Vagina (tissue), 2 donors: ENCODE measurements around the gene ASCC3. TPM values are rescaled to one million over a fixed set of nuclear protein-coding genes. Genes with fewer than 3 reads are reported as not detected.
"Not testable (repeated sequence)": the region's sequence is repeated elsewhere in the genome, so short reads cannot be mapped to it uniquely, and the experiment has no call there.

Source experiments
- DNase-seq, 2 donors: peaks; one replicate each; pipeline ENCODE4 v3.0.0-alpha.2; 2017; ENCODE audit errors: extremely low spot score in 2 of 2
- H3K27ac ChIP-seq: fragments of 200-600 bp; sonication (generic); one replicate; pipeline ENCODE4 v1.5.1; 2019
- H3K27me3 ChIP-seq: fragments of 200-600 bp; sonication (generic); one replicate; pipeline ENCODE4 v1.5.1; 2019
- H3K36me3 ChIP-seq, 2 donors: fragments of 200-600 bp; sonication (generic); one replicate each; pipeline ENCODE4 v1.5.1; 2017 to 2019
- H3K4me1 ChIP-seq: fragments of 200-600 bp; sonication (generic); one replicate; pipeline ENCODE4 v1.5.1; 2019
- H3K4me3 ChIP-seq, 2 donors: fragments of 200-600 bp; sonication (generic); 1 replicate in 1 of 2; 2 replicates in 1 of 2; pipeline ENCODE4 v1.5.1; 2016 to 2019
- H3K9me3 ChIP-seq: fragments of 200-600 bp; sonication (generic); one replicate; pipeline ENCODE4 v1.5.1; 2019
- POLR2A ChIP-seq, 2 donors: fragments of 450-650 bp; IDR thresholded peaks; one replicate each; pipeline ENCODE4 v1.6.1; 2017; ENCODE audit warnings: antibody characterized with exemption in 2 of 2, mild to moderate bottlenecking in 2 of 2, moderate library complexity in 2 of 2
- POLR2AphosphoS5 ChIP-seq, 2 donors: sonication (generic); formaldehyde crosslinking; IDR thresholded peaks; one replicate each; pipeline ENCODE4 v1.9.0; 2017; ENCODE audit warnings: antibody characterized with exemption in 2 of 2, mild to moderate bottlenecking in 2 of 2, low read depth in 1 of 2; ENCODE audit not compliant: insufficient read depth in 1 of 2
- intact Hi-C: fragments of 100-400 bp; cut with DNase I; formaldehyde crosslinking; loops from one replicate; pipeline ENCODE4 v1.15.1; 2023
- total RNA-seq: library from RNA; depleted of rRNA; stranded (reverse); fragments of >200 nt; gene quantifications from one replicate; pipeline ENCODE4 v1.2.3, GENCODE V29; 2016
- TF ChIP-seq, protein P1 (sequence below), 3 experiments: fragments of 450-650 bp in 2 of 3; fragments of 200-600 bp in 1 of 3; sonication (generic) in 1 of 3; IDR thresholded peaks; one replicate each; pipeline ENCODE4 v1.5.1; 2017 to 2019; ENCODE audit warnings: antibody characterized with exemption in 3 of 3, mild to moderate bottlenecking in 2 of 3, moderate library complexity in 2 of 3

ASCC3 gene
- total RNA-seq, 1 donor from 2014 or later, result 44.7 TPM

DNA sequence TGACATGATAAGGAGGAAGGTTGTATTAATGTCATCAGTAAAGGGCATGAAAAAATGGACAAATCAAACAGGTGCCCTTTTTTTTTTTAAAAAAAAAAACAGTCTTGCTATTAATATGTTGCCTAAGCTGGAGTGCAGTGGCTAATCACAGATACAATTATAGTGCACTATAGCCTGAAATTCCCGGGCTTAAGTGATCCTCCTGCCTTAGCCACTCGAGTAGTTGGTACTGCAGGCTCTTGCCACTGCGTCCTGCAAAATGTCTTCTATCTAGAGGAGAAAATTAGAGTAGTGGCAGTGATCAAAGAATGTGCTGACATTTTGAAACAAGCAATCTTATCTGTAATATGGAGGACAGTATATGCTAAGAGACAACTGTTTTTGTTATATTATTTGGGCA is 127.7 kb downstream of the ASCC3 start:
- DNase-seq, result no peak

DNA sequence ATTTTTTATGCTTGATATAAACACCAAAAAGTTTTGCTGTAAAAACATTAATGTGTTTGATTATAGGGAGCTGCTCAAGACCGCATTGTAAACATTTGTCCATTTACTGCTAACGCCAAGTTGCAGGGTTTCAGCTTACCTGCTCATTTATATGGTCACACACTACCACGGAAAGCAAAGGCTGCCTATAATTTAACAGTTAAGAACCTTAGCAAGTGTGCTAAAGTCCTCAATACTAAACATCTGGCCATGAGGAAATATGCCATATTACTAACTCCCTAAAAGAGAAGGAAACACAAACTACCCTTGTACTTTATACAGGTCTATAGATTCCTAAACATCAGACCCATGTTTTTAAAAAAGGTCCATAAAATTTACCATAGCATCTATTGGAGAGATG is 129.5 kb downstream of the ASCC3 start:
- TF ChIP-seq POLR2A (IDR thresholded peaks at IDR 0.05) (no peak), POLR2AphosphoS5 (IDR thresholded peaks at IDR 0.05; ENCODE audit: insufficient read depth in 1 of 2, low read depth in 1 of 2) (no peak)
- TF ChIP-seq, protein P1, sequence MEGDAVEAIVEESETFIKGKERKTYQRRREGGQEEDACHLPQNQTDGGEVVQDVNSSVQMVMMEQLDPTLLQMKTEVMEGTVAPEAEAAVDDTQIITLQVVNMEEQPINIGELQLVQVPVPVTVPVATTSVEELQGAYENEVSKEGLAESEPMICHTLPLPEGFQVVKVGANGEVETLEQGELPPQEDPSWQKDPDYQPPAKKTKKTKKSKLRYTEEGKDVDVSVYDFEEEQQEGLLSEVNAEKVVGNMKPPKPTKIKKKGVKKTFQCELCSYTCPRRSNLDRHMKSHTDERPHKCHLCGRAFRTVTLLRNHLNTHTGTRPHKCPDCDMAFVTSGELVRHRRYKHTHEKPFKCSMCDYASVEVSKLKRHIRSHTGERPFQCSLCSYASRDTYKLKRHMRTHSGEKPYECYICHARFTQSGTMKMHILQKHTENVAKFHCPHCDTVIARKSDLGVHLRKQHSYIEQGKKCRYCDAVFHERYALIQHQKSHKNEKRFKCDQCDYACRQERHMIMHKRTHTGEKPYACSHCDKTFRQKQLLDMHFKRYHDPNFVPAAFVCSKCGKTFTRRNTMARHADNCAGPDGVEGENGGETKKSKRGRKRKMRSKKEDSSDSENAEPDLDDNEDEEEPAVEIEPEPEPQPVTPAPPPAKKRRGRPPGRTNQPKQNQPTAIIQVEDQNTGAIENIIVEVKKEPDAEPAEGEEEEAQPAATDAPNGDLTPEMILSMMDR (IDR thresholded peaks at IDR 0.05), result no peak
- no peak for DNase-seq
- H3K27me3 ChIP-seq, result no peaks in the 10 kb centered on the region
- H3K36me3 ChIP-seq, result no peaks in the 10 kb centered on the region
- no peak overlapping the region for H3K27ac ChIP-seq
- intact Hi-C loops, result no loop called here
- no peak overlapping the region for H3K4me3 ChIP-seq
- H3K9me3 ChIP-seq, result no peaks in the 10 kb centered on the region
- no peaks in the 10 kb centered on the region for H3K4me1 ChIP-seq

More for the DNA sequence above, 127.7 kb downstream of the ASCC3 start:
- no peaks in the 10 kb centered on the region for H3K9me3 ChIP-seq
- TF ChIP-seq, protein P1 (IDR thresholded peaks at IDR 0.05), result no peak
- no peak for TF ChIP-seq POLR2A (IDR thresholded peaks at IDR 0.05)
- no peaks in the 10 kb centered on the region for H3K36me3 ChIP-seq
- H3K27me3 ChIP-seq, result no peaks in the 10 kb centered on the region
- H3K27ac ChIP-seq, result no peak overlapping the region
- H3K4me1 ChIP-seq, result no peaks in the 10 kb centered on the region
- intact Hi-C loops, result no loop called here
- no peak overlapping the region for H3K4me3 ChIP-seq

DNA sequence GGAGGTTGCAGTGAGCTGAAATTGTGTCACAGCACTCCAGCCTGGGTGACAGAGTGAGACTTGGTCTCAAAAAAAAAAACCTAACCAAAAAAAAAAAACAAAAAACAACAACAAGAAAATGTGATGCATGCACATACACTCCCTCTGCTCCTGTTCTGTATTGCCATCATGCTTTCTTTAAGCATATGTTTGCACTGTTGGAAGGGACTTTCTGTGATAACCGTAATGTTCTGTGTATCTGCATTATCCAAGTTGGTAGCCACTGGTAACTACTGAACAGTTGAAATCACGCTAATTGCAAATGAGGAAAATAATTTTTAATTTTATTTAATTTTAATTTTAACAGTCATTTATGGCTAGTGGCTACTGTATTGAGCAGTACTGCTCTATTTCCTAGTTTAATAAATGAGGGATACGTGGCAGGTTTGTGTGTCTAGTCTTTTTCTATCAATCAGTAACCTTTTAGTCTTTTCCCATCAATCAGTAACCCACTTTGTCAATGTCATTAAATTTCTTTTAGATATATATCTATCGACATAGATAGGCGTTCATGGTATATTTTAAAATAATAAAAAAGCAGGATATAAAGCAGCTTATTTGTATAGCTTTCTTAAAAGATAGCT is 135.6 kb downstream of the ASCC3 start:
- DNase-seq, result no peak
- TF ChIP-seq, protein P1 (IDR thresholded peaks at IDR 0.05), result no peak
- TF ChIP-seq POLR2AphosphoS5 (IDR thresholded peaks at IDR 0.05; ENCODE audit: insufficient read depth in 1 of 2, low read depth in 1 of 2) (no peak), POLR2A (IDR thresholded peaks at IDR 0.05) (no peak)
- Histone ChIP-seq H3K4me1 (no peaks in the 10 kb centered on the region), H3K4me3 (no peak overlapping the region), H3K9me3 (no peaks in the 10 kb centered on the region), H3K27me3 (no peaks in the 10 kb centered on the region), H3K27ac (no peak overlapping the region), H3K36me3 (no peaks in the 10 kb centered on the region)
- intact Hi-C loops, result no loop called here

DNA sequence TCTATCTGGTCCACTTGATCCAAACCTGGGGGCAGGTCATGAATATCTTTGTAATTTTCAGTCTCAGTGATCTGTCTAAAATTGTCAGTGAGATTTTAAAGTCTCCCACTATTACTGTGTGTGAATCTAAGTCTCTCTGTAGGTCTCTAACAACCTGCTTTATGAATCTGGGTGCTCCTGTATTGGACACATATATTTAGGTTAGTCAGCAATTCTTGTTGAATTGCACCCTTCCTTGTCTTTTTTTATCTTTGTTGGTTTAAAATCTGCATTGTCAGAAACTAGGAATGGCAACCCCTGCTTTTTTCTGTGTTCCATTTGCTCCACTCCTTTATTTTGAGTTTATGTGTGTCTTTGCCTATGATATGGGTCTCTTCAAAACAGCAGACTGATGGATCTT is 140.7 kb downstream of the ASCC3 start:
- Histone ChIP-seq H3K27ac (no peak overlapping the region), H3K4me1 (no peaks in the 10 kb centered on the region)

DNA sequence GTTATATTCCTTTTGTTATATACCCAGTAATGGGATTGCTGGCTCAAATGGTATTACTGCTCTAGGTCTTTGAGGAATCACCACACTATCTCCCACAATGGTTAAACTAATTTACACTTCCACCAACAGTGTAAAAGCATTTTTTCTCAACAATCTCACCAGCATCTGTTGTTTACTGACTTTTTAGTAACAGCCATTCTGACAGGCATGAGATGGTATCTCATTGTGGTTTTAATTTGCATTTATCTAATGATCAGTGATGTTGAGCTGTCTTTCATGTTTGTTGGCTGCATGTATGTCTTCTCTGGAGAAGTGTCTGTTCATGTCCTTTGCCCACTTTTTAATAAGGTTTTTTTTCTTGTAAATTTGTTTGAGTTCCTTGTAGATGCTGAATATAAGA is 143.4 kb downstream of the ASCC3 start:
- H3K27ac ChIP-seq, H3K4me3 ChIP-seq, DNase-seq, H3K4me1 ChIP-seq, H3K9me3 ChIP-seq, H3K36me3 ChIP-seq, intact Hi-C loops, H3K27me3 ChIP-seq: not testable (repeated sequence)

More for the DNA sequence above, 140.7 kb downstream of the ASCC3 start:
- intact Hi-C loops, result no loop called here
- H3K27me3 ChIP-seq, result no peaks in the 10 kb centered on the region
- no peaks in the 10 kb centered on the region for H3K9me3 ChIP-seq
- TF ChIP-seq POLR2A (IDR thresholded peaks at IDR 0.05) (no peak), POLR2AphosphoS5 (IDR thresholded peaks at IDR 0.05; ENCODE audit: insufficient read depth in 1 of 2, low read depth in 1 of 2) (no peak)
- TF ChIP-seq, protein P1 (IDR thresholded peaks at IDR 0.05), result no peak
- H3K36me3 ChIP-seq, result no peaks in the 10 kb centered on the region
- DNase-seq, result no peak
- no peak overlapping the region for H3K4me3 ChIP-seq
